Upper lobe of left lung (tissue), 6 donors: ENCODE data around the gene PDXP. TPM values are rescaled to one million over a fixed set of nuclear protein-coding genes. Genes with fewer than 3 reads are reported as not detected.

Experiments used
- small RNA-seq, 4 donors: library from RNA; depleted of rRNA; stranded (forward); fragments of <200 nt; gene quantifications; one replicate each; pipeline ENCODE3, GENCODE V24; 2016
- total RNA-seq, 6 donors: library from RNA; depleted of rRNA in 4 of 6; stranded (reverse); fragments of >200 nt in 4 of 6; gene quantifications; one replicate each; pipeline versions ENCODE4 v1.1.0 to v1.2.1, GENCODE V29; 2016 to 2021
- donor health status: DM: no; HTN: no; CAD: no; lungs with moderate emphysema.
- donor health status: DM: no; HTN: yes; CAD: no; lungs with severe emphysema.

The PDXP gene
- total RNA-seq, 6 donors from 2014 or later, result 2.1 to 11.1 (median 8.7) TPM

Small RNA genes within 50 kb of the gene (small RNA-seq; reads per million reads assigned to genes)
- gene RN7SL385P, result 0 reads per million in 4 donors

Other genes with a start within 250 kb of the PDXP start
- gene ELFN2, start 231.2 kb upstream of the PDXP start, total RNA-seq, result 1 to 10 TPM in 5 of 6 donors, under 1 TPM in 1; 0.37 to 9.1 (median 4.5) TPM
- 10 to 100 TPM; 14.0 to 74.0 (median 45.9) TPM for gene MFNG, start 172.3 kb upstream of the PDXP start, total RNA-seq
- 10 to 100 TPM in 4 of 6 donors, 1 to 10 TPM in 2; 6.2 to 19.8 (median 13.6) TPM for gene CARD10, start 139.3 kb upstream of the PDXP start, total RNA-seq
- gene CDC42EP1, start 98.2 kb upstream of the PDXP start, total RNA-seq, result 10 to 100 TPM; 38.8 to 81.7 (median 67.5) TPM
- 1 to 10 TPM in 3 of 6 donors, not detected in 3; 1.4 to 4.2 (median 2.0) TPM for gene LGALS2, start 78.6 kb upstream of the PDXP start, total RNA-seq
- 100 to 1,000 TPM in 2 of 6 donors, 10 to 100 TPM in 4; 52.4 to 226 (median 68.3) TPM for gene GGA1, start 49.9 kb upstream of the PDXP start, total RNA-seq
- 10 to 100 TPM; 11.4 to 58.7 (median 31.1) TPM for gene SH3BP1, start 19.1 kb upstream of the PDXP start, total RNA-seq
- 100 to 1,000 TPM; 125 to 750 (median 400) TPM for gene LGALS1, start 16.9 kb downstream of the PDXP start, total RNA-seq
- gene NOL12, start 27.6 kb downstream of the PDXP start, total RNA-seq, result 10 to 100 TPM; 23.5 to 89.1 (median 26.7) TPM
- gene TRIOBP, start 38.3 kb downstream of the PDXP start, total RNA-seq, result 100 to 1,000 TPM in 4 of 6 donors, 10 to 100 TPM in 2; 76.5 to 151 (median 113) TPM
- gene GCAT, start 149.2 kb downstream of the PDXP start, total RNA-seq, result 10 to 100 TPM in 2 of 6 donors, 1 to 10 TPM in 4; 2.7 to 16.7 (median 7.5) TPM
- gene GALR3, start 164.7 kb downstream of the PDXP start, total RNA-seq, result not detected
- 10 to 100 TPM; 22.4 to 49.2 (median 38.2) TPM for gene ANKRD54, start 185.6 kb downstream of the PDXP start, total RNA-seq
- gene EIF3L, start 190.7 kb downstream of the PDXP start, total RNA-seq, result 100 to 1,000 TPM; 130 to 418 (median 248) TPM
- gene MICALL1, start 247.6 kb downstream of the PDXP start, total RNA-seq, result 10 to 100 TPM; 24.3 to 47.1 (median 37.3) TPM